HG03135 (cell line): ENCODE data around the gene EPB41L5.

Experiments used
- ATAC-seq: cut with Tn5 transposase; IDR thresholded peaks from one replicate; pipeline ENCODE4 v1.9.1; 2021; ENCODE audit warnings: mild to moderate bottlenecking, moderate library complexity; ENCODE audit not compliant: unreplicated experiment

EPB41L5 gene

GRCh38 chr2:120224256-120224655, 211.4 kb downstream of the EPB41L5 start:
- no peak for ATAC-seq

GRCh38 chr2:120224735-120225548, 212.1 kb downstream of the EPB41L5 start:
- no peak for ATAC-seq

DNA sequence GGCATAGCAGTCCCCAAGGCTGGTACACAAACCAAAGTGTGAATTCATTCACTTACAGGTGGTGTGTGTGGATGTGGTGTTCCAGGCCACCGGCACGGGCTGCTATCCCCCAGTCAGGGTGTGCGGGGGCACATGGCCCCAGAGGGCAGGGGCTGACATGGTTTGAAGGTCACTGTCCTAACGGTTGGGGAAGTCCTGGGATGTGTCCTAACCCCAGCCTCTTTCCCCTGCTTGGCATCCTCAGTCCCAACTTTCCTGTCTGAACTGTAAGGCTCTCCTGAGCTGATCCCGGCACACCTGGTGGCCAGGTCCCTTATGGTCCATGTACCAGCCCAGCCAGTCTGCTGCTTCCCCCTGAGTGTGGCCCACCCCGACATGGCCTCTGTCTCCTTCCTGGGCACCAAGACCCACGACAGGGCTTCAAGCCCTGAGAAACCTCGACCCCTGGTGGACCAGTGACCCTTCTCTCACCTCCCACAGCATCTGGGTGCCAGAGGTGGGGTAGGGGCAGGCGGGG, 212.7 kb downstream of the EPB41L5 start:
- ATAC-seq, result no peak

GRCh38 chr2:120226316-120226715, 213.4 kb downstream of the EPB41L5 start:
- no peak for ATAC-seq

- no peak for ATAC-seq
These were observed 214.5 kb downstream of the EPB41L5 start for GRCh38 chr2:120227111-120227991.

GRCh38 chr2:120228503-120228902, 215.6 kb downstream of the EPB41L5 start:
- no peak for ATAC-seq
